ENCODE data around the gene GABBR2. TPM values are rescaled to one million over a fixed set of nuclear protein-coding genes. Genes with fewer than 3 reads are reported as not detected.

Gene GABBR2
- total and polyA plus RNA-seq, 2 donors (not counting 1 experiment from before 2014, with no cell fraction given), result 0.03 TPM; not detected in 1

DNA sequence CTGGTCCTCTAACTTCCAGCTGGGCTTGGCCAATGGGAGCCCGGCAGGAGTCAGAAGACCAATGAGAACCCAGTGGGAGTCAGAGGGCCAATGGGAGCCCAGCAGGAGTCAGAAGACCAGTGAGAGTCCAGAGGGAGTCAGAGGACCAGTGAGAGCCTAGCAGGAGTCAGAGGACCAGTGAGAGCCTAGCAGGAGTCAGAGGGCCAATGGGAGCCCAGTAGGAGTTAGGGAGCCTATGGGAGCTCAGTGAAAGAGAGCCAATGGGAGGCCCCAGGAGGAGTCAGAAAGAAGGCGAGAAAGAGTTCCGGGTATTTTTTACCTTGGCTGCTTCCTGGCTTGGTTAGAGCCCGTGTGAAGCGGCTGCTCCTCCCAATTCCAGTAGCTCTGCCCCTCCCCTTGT lies 191.0 kb downstream of the GABBR2 start:
- Histone ChIP-seq H3K27me3 (replicated peaks in 1 of 4; ENCODE audit: control extremely low read depth in 1 of 4, control insufficient read depth in 3 of 4, insufficient read depth in 4 of 4, low read length in 3 of 4) (peaks cover 0 to 8% (median 1%) of the 10 kb centered on the region in 4 experiments), H3K9me3 (ENCODE audit: control extremely low read depth in 1 of 3, control insufficient read depth in 2 of 3, insufficient read depth in 1 of 3, low read length in 2 of 3) (no peaks in the 10 kb centered on the region), H3K4me1 (ENCODE audit: control insufficient read depth in 2 of 2, insufficient read depth in 2 of 2, low read length in 2 of 2) (no peaks in the 10 kb centered on the region), H4K20me1 (ENCODE audit: control insufficient read depth, insufficient read depth, low read length, poor library complexity, severe bottlenecking) (no peaks in the 10 kb centered on the region), H3K36me3 (replicated peaks in 1 of 2; ENCODE audit: control extremely low read depth in 1 of 2, control insufficient read depth in 1 of 2, extremely low read depth in 1 of 2, insufficient read depth in 2 of 2, low read length in 1 of 2) (no peaks in the 10 kb centered on the region), H3K79me2 (ENCODE audit: control insufficient read depth, insufficient read depth, low read length) (no peaks in the 10 kb centered on the region), H3K9ac (ENCODE audit: low read length) (no peak overlapping the region), H3K4me3 (ENCODE audit: control extremely low read depth in 1 of 5, extremely low read depth in 1 of 5, insufficient read depth in 1 of 5, low read depth in 2 of 5, low read length in 4 of 5) (no peak overlapping the region), H2AFZ (ENCODE audit: insufficient read depth, low read depth, low read length, poor library complexity, severe bottlenecking) (no peak overlapping the region), H3K4me2 (replicated peaks; ENCODE audit: low read depth, low read length, poor library complexity, severe bottlenecking) (no peak overlapping the region), H3K27ac (ENCODE audit: low read length in 2 of 2) (no peak overlapping the region)
- H3K27me3 Mint-ChIP-seq, result peaks cover 24% of the 10 kb centered on the region
- H3K4me3 Mint-ChIP-seq, result no peak overlapping the region
- H3K9me3 Mint-ChIP-seq (ENCODE audit: insufficient read depth), result no peaks in the 10 kb centered on the region
- H3K4me1 Mint-ChIP-seq, result no peaks in the 10 kb centered on the region
- no peak overlapping the region for H3K27ac Mint-ChIP-seq
- TF ChIP-seq EZH2 (IDR thresholded peaks at IDR 0.05; ENCODE audit: borderline replicate concordance, insufficient read depth, low read depth, low read length, poor library complexity, severe bottlenecking), result no peak
- TF ChIP-seq, protein P1, sequence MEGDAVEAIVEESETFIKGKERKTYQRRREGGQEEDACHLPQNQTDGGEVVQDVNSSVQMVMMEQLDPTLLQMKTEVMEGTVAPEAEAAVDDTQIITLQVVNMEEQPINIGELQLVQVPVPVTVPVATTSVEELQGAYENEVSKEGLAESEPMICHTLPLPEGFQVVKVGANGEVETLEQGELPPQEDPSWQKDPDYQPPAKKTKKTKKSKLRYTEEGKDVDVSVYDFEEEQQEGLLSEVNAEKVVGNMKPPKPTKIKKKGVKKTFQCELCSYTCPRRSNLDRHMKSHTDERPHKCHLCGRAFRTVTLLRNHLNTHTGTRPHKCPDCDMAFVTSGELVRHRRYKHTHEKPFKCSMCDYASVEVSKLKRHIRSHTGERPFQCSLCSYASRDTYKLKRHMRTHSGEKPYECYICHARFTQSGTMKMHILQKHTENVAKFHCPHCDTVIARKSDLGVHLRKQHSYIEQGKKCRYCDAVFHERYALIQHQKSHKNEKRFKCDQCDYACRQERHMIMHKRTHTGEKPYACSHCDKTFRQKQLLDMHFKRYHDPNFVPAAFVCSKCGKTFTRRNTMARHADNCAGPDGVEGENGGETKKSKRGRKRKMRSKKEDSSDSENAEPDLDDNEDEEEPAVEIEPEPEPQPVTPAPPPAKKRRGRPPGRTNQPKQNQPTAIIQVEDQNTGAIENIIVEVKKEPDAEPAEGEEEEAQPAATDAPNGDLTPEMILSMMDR (IDR thresholded peaks at IDR 0.05), result no peak
- DNase-seq (no peak), ATAC-seq (ENCODE audit: low read depth) (no peak)
- intact Hi-C loops (cut with micrococcal nuclease), result no loop called here
- ChIA-PET POLR2A (no interaction called here), CTCF (no interaction called here)
- WGBS (ENCODE audit: insufficient coverage), result 78% methylated on average over 5 of the region's 5 CpGs

DNA sequence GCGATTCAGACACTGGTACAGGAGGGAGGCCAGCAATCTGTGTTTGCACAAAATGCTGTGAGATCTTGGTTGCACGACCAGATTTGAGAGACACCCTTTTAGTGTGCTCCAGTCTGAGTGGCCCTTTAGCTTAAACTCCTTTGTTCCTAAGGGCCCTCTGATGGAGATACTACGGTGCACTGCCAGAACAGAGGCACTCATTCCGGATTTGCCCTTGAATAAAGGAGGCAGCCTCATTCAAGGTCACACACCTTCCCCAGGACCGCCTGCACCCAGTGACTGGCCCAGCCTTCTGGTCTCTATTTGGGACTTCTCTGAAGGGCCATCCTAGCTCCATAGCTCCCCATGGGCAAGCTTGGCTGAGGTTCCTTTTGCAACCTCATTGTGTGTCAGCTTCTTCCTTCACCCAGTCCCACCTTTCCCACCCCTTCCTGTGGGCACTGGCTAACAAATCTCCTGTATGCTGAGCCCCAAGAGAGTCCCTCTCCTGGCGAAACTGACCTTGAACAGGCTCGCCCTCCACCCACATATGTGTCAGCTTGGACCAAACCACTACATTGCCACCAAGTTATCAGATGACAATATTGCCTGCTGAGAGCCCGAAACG lies 191.7 kb downstream of the GABBR2 start:
- Mint-ChIP-seq H3K9me3 (ENCODE audit: insufficient read depth) (no peaks in the 10 kb centered on the region), H3K27me3 (peaks cover 24% of the 10 kb centered on the region), H3K4me1 (no peaks in the 10 kb centered on the region), H3K4me3 (no peak overlapping the region), H3K27ac (no peak overlapping the region)
- H3K27ac ChIP-seq (ENCODE audit: low read length in 2 of 2), result no peak overlapping the region
- no peaks in the 10 kb centered on the region for H4K20me1 ChIP-seq (ENCODE audit: control insufficient read depth, insufficient read depth, low read length, poor library complexity, severe bottlenecking)
- no peak overlapping the region for H3K4me2 ChIP-seq (replicated peaks; ENCODE audit: low read depth, low read length, poor library complexity, severe bottlenecking)
- TF ChIP-seq EZH2 (IDR thresholded peaks at IDR 0.05; ENCODE audit: borderline replicate concordance, insufficient read depth, low read depth, low read length, poor library complexity, severe bottlenecking), result no peak
- TF ChIP-seq, protein P1 (IDR thresholded peaks at IDR 0.05), result no peak
- DNase-seq (no peak), ATAC-seq (ENCODE audit: low read depth) (no peak)
- POLR2A ChIA-PET, result no interaction called here
- H3K27me3 ChIP-seq (replicated peaks in 1 of 4; ENCODE audit: control extremely low read depth in 1 of 4, control insufficient read depth in 3 of 4, insufficient read depth in 4 of 4, low read length in 3 of 4), result peaks cover 0 to 8% (median 1%) of the 10 kb centered on the region in 4 experiments
- H3K36me3 ChIP-seq (replicated peaks in 1 of 2; ENCODE audit: control extremely low read depth in 1 of 2, control insufficient read depth in 1 of 2, extremely low read depth in 1 of 2, insufficient read depth in 2 of 2, low read length in 1 of 2), result no peaks in the 10 kb centered on the region
- intact Hi-C loops (cut with micrococcal nuclease), result no loop called here
- H3K9ac ChIP-seq (ENCODE audit: low read length), result no peak overlapping the region
- H3K79me2 ChIP-seq (ENCODE audit: control insufficient read depth, insufficient read depth, low read length), result no peaks in the 10 kb centered on the region
- H3K9me3 ChIP-seq (ENCODE audit: control extremely low read depth in 1 of 3, control insufficient read depth in 2 of 3, insufficient read depth in 1 of 3, low read length in 2 of 3), result no peaks in the 10 kb centered on the region
- H2AFZ ChIP-seq (ENCODE audit: insufficient read depth, low read depth, low read length, poor library complexity, severe bottlenecking), result no peak overlapping the region
- 82% methylated on average over 8 of the region's 9 CpGs for WGBS (ENCODE audit: insufficient coverage)
- no peaks in the 10 kb centered on the region for H3K4me1 ChIP-seq (ENCODE audit: control insufficient read depth in 2 of 2, insufficient read depth in 2 of 2, low read length in 2 of 2)
- CTCF ChIA-PET, result no interaction called here
- H3K4me3 ChIP-seq (ENCODE audit: control extremely low read depth in 1 of 5, extremely low read depth in 1 of 5, insufficient read depth in 1 of 5, low read depth in 2 of 5, low read length in 4 of 5), result no peak overlapping the region

All from B cell (primary cell).